ENCODE results near the gene AP2A2.

GRCh38 chr11:947744-948143 lies 22.1 kb downstream of the AP2A2 start:
- TF ChIP-seq POLR2A (IDR thresholded peaks at IDR 0.05) (no peak), CTCF (IDR thresholded peaks at IDR 0.05 in 4 of 5, conservative IDR thresholded peaks at IDR 0.05 in 1 of 5) (no peak)
